Activated T-helper 1 cell treated with anti-CD3 and anti-CD28 coated beads, Interleukin-2, amount 50 U/mL, for 16 hours (primary cell): ENCODE measurements around the gene ABCG2.
"Not testable (repeated sequence)": the region's sequence is repeated elsewhere in the genome, so short reads cannot be mapped to it uniquely, and the experiment has no call there.

ENCODE experiments used
- DNase-seq, 2 donors: peaks; one replicate each; pipeline ENCODE4 v3.0.0-alpha.2; 2020; ENCODE audit warnings: low read depth in 1 of 2, low spot score in 1 of 2

The ABCG2 gene

DNA sequence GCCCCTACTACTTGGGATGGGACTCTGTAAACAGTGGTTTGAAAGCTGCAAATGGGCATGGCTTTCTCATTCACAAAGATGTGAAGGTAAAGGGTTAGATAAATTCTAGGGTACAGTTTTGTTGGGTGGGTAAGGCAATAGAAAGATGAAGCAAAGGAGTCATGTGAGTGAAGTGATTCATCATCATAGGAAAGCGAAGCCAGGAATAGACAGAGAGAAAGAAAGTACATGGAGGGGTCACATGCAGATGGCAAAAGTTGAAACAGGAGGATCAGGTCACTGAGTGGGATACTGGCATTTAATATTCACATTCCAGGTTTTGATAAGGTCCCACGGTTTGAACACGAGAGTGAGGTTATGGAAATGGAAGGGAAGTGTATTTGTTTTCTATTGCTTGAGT lies 8.2 kb upstream of the ABCG2 start:
- no peak for DNase-seq

DNA sequence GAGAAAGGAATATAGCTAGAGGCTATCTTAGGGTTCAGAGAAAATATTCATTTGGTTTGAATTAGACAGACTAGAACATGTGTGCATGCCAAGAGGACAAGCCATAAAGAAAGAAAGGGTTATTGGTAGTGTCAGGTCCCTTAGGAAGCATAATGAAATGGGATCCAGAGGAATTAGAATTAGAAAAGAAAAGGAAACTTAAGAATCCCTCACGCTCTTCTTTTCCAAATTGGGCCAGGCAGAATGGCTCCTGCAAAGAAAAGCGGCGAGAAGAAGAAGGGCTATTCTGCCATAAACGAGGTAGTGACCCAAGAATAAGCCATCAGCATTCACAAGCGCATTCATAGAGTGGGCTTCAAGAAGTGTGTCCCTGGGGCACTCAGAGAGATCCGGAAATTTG lies 4.9 kb upstream of the ABCG2 start:
- DNase-seq, result no peak

- no peak for DNase-seq
Observed at GRCh38 chr4:88162626-88163025, 4.2 kb upstream of the ABCG2 start.

DNA sequence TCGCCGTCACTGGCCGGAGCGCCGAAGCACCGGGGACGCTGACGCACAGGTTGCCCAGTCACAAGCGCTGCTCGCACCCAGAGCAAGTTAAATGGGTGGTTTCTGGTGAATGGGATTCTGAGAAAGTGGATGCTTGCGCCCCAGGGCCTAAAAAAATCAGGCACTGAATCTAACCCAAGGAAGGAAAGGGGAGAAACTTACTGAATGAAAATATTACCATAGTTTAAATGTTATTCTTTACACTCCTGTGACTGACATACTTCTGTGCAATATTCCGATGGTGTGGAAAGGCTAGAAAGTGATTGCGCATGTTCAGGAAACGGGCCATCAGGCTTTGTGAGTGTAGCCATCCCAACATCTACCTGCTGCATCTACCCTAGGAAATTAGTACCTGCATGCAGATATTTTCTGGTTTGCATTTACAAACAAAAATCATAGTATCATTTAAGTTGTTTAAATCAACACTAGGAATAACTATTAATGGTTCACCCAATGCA lies 838 bp upstream of the ABCG2 start:
- DNase-seq, result no peak

GRCh38 chr4:88158038-88158488 lies 376 bp downstream of the ABCG2 start:
- no peak for DNase-seq

DNA sequence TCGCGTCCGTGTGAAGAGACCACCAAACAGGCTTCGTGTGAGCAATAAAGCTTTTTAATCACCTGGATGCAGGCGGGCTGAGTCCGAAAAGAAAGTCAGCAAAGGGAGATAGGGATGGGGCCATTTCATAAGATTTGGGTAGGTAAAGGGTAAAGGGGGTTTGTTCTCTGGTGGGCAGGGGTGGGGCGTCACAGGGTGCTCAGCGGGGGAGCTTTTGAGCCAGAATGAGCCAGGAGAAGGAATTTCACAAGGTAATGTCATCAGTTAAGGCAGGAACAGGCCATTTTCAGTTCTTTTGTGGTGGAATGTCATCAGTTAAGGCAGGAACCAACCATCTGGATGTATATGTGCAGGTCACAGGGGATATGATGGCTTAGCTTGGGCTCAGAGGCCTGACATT lies 6.1 kb downstream of the ABCG2 start:
- not testable (repeated sequence) for DNase-seq

DNA sequence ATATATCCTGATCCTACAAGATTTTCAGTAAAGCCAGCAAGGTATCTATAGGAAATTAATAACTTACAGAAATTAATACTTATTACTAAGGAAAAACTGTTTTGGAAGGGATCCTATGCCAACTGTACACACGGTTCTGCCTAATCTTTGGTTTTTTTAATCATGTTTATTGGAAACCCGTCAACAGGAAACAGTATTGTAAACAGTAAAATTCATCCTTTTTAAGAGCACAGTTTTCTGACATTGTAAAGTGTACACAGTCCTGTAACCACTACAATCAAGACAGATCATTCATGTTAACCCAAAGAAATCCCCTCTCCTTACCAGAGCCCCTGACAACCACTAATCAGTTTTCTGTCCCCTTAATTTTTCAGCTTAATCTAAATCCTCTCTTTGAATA lies 9.9 kb downstream of the ABCG2 start:
- no peak for DNase-seq

DNA sequence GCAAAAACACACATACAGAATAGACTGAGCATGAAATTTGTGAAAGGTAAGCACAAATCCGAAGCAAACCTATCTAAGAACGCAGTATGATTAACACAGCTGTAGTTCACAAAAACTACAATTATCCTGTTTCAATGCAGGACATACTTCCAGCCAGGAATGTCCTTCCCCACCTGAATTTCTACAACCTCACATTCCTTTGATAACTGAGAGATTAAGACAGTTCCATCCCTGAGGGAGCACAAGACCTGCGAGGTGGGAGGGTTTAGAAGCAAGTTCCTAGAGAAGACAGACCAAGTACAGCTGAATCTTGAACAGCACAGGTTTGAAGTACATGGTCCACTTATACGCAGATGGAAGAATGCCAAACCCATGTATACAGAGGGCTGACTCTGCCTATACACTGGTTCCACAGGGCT lies 10.6 kb downstream of the ABCG2 start:
- no peak for DNase-seq

GRCh38 chr4:88146891-88147290 lies 11.5 kb downstream of the ABCG2 start:
- no peak for DNase-seq

GRCh38 chr4:88144866-88145300 lies 13.6 kb downstream of the ABCG2 start:
- no peak for DNase-seq

DNA sequence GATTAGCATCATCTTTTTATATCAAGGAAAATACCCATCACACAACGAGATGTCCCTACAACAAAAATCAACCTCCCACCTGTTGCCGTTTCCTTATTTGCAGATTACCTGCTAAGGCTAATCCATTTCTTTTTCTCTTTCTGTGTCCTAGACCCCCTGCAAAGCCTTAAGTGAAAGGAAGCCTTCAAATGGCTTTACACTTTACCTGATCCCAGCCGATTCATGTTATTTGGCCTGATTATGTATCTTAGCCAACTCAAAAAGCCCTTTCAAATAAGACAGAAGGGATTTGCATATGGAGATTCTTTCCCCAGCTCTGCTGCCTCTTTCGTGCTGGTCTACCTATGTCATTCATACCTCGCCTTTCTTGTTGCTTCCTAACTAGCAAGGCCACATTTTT lies 14.4 kb downstream of the ABCG2 start:
- no peak for DNase-seq

DNA sequence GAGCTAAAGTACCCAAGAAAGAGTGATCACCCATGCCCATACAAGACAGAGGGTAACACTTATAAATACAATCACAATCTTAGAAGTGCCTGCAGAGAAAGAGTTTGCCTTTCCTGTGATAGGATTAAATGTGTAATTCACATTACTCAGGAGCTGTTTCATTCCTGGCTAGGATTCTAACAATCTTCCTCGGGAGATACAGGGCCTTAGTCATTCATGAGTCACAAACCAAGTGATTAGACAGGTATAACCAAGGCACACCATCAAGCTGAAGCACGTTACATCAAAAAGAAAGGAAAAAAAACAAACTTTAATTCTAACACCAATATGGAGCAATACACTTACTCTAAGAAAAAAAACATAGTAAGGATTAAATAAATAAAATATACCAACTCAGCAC lies 14.9 kb downstream of the ABCG2 start:
- DNase-seq, result no peak

GRCh38 chr4:88138561-88138960 lies 19.9 kb downstream of the ABCG2 start:
- no peak for DNase-seq

DNA sequence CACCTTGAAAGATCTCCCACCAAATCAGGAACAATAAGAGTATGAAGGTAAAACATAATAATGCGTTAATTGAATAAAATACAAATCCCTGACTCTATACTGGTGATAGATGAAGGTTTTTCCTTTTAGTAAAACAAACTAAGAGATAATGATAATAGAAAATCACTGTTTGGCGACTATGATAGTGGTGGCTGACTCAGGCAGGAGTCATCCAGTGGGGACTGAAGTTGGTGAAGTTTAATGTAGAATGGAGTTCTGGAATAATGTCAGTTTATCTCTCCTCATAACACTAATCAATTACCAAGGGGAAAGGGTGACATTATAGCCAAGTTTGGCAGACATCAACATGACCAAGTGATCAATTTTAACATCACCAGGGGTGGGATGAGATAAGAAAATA lies 21.3 kb downstream of the ABCG2 start:
- DNase-seq, result no peak

GRCh38 chr4:88136249-88136648 lies 22.2 kb downstream of the ABCG2 start:
- no peak for DNase-seq

DNA sequence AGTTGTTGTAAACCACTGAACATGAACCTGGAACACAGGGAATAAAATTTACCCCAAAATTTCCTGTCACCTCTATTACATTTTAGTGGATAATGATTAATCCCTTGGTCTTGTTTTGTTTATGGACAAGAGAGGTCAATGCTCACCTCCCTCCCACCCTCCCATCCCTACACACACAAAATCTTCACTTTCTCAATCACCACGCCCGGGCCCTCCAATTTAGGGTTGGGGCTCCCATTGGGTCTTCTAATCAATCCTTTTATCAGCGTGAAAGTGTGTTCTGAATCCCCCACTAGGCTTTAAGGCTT lies 23.1 kb downstream of the ABCG2 start:
- no peak for DNase-seq

DNA sequence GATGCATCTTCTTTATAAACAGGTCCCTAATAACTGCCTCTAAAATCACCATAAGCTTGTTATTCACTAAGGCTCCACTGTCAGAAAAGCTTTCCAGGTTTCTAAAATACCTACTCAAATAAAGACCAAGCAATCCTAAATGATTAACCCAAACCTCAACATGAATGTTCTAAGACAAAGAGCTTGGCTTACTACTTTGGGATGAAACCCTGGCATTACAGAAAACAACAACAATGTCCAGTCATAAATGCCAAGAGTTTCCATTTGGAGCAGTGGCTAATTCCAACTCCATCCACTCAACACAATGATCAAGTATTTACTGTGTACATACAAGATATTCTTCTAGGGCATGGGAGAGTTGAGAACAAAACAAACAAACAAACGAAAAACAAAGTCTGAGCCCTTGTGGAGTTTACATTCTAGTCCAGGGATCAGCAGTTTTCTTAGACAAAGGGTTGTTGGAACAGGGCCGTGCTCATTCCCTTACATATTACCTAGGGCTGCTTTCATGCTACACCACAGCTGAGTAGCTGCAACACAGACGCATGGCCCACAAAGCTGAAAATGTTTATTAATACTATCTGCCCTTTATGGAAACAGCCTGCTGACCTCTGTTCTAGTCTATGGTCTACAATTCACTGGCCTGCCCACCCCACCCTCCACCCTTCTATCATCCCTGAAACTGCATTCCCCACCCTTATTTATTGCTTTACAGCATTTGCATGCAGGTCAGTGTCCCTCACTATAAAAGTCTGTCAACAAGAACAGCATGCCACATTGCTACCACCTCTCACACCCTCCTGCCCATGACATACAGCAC lies 23.7 kb downstream of the ABCG2 start:
- DNase-seq, result no peak

GRCh38 chr4:88134111-88134510 lies 24.3 kb downstream of the ABCG2 start:
- DNase-seq, result no peak

- DNase-seq, result no peak
Observed at GRCh38 chr4:88130544-88131305, 27.7 kb downstream of the ABCG2 start.

GRCh38 chr4:88130003-88130402 lies 28.4 kb downstream of the ABCG2 start:
- DNase-seq, result no peak

DNA sequence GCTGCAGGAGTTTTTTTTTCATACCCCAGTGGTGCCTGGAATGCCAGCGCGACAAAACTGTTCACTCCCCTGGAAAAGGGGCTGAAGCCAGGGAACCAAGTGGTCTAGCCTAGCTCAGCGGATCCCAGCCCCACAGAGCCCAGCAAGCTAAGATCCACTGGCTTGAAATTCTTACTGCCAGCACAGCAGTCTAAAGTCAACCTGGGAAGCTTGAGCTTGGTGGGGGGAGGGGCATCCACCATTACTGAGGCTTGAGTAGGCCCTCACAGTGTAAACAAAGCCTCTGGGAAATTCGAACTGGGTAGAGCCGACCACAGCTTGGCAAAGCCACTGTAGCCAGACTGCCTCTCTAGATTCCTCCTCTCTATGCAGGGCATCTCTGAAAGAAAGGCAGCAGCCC lies 36.2 kb downstream of the ABCG2 start:
- not testable (repeated sequence) for DNase-seq

DNA sequence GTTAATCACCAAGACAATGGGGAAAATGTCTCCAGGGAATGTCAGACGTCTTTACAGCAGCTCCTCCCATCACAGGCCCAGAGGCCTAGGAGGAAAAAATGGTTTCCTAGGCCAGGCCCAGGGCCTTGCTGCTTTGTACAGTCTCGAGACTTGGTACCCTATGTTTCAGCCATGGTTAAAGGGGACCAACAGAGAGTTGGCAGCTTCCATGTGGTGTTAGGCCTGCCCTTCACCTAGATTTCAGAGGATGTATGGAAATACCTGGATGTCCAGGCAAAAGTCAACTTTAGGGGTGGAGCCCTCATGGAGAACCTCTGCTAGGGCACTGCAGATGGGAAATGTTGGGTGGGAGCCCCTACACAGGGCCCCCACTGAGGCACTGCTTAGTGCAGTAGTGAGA lies 38.5 kb downstream of the ABCG2 start:
- DNase-seq, result no peak
